CD4-positive, alpha-beta memory T cell (primary cell): ENCODE results near the gene NPTX1. TPM values are rescaled to one million over a fixed set of nuclear protein-coding genes. Genes with fewer than 3 reads are reported as not detected.
A peak's percentile ranks its signal among the peaks of the same experiment; 100 is the strongest.

Experiments used
- CTCF ChIA-PET: fragments of 350-600 bp; sonication (Branson Sonifier 250); formaldehyde crosslinking; loops from one replicate; lab custom pipeline; 2021; ENCODE audit warnings: inconsistent platforms; ENCODE audit not compliant: partially characterized antibody; lab: Charles Lee
- POLR2A ChIA-PET: fragments of 350-600 bp; sonication (Branson Sonifier 250); formaldehyde crosslinking; loops from one replicate; lab custom pipeline; 2021; ENCODE audit not compliant: partially characterized antibody; lab: Charles Lee
- DNase-seq, 5 donors: peaks; one replicate each; pipeline versions ENCODE4 v3.0.0 to v3.0.0-alpha.2; 2020 to 2022; ENCODE audit warnings: mixed read lengths in 1 of 5
- H3K27ac ChIP-seq: one replicate; pipeline ENCODE4 v1.7.0; 2013; ENCODE audit warnings: low read depth, low read length
- H3K27me3 ChIP-seq: 2 replicates; pipeline ENCODE4 v1.7.0; 2013; ENCODE audit warnings: mild to moderate bottlenecking, low read length, moderate library complexity; ENCODE audit not compliant: insufficient read depth
- H3K36me3 ChIP-seq: 2 replicates; pipeline ENCODE4 v1.7.0; 2013; ENCODE audit warnings: mild to moderate bottlenecking, low read length, moderate library complexity; ENCODE audit not compliant: insufficient read depth
- H3K4me1 ChIP-seq: 2 replicates; pipeline ENCODE4 v1.7.0; 2013; ENCODE audit warnings: mild to moderate bottlenecking, low read length, moderate library complexity; ENCODE audit not compliant: insufficient read depth
- H3K4me3 ChIP-seq, 2 donors: one replicate each; pipeline ENCODE4 v1.7.0; 2013; ENCODE audit warnings: low read length in 2 of 2, mild to moderate bottlenecking in 1 of 2
- H3K9me3 ChIP-seq, 2 donors: one replicate each; pipeline ENCODE4 v1.7.0; 2013; ENCODE audit warnings: low read length in 2 of 2, control low read depth in 1 of 2; ENCODE audit not compliant: control insufficient read depth in 1 of 2
- H3K27ac Mint-ChIP-seq, 7 donors: one replicate each; pipeline ENCODE4 v1.8.0; 2020 to 2021; ENCODE audit warnings: mixed read lengths in 7 of 7, mild to moderate bottlenecking in 6 of 7, inconsistent platforms in 3 of 7, moderate library complexity in 3 of 7
- H3K27me3 Mint-ChIP-seq, 2 donors: one replicate each; pipeline ENCODE4 v1.8.0; 2020 to 2021; ENCODE audit warnings: mixed read lengths in 2 of 2
- H3K36me3 Mint-ChIP-seq, 2 donors: one replicate each; pipeline ENCODE4 v1.8.0; 2020 to 2021; ENCODE audit warnings: mixed read lengths in 2 of 2, inconsistent platforms in 1 of 2, mild to moderate bottlenecking in 1 of 2
- H3K4me1 Mint-ChIP-seq, 4 donors: one replicate each; pipeline ENCODE4 v1.8.0; 2020 to 2021; ENCODE audit warnings: mixed read lengths in 4 of 4, mild to moderate bottlenecking in 1 of 4
- H3K4me3 Mint-ChIP-seq, 8 donors: one replicate each; pipeline ENCODE4 v1.8.0; 2020 to 2021; ENCODE audit warnings: mixed read lengths in 8 of 8, mild to moderate bottlenecking in 7 of 8, moderate library complexity in 6 of 8, inconsistent platforms in 3 of 8
- H3K9me3 Mint-ChIP-seq, 8 donors: one replicate each; pipeline ENCODE4 v1.8.0; 2020 to 2021; ENCODE audit warnings: mixed read lengths in 8 of 8, mild to moderate bottlenecking in 5 of 8, inconsistent platforms in 3 of 8, moderate library complexity in 1 of 8
- intact Hi-C: fragments of 100-400 bp; cut with micrococcal nuclease; formaldehyde crosslinking; loops from one replicate; pipeline ENCODE4 v1.15.1; 2023
- polyA plus RNA-seq, 2 donors: library from polyadenylated mRNA; unstranded; fragments of 300-500 nt; fragmentation: Illumina TruSeq; gene quantifications; one replicate each; pipeline ENCODE4 v1.2.3, GENCODE V29; 2021
- total RNA-seq, 2 experiments: library from RNA; stranded (reverse); gene quantifications; one replicate each; pipeline ENCODE4 v1.2.3, GENCODE V29; 2021

The NPTX1 gene
- total and polyA plus RNA-seq, 4 experiments from 2014 or later: 0.38 TPM; not detected in 3

- no peaks in the 10 kb centered on the region for H3K27me3 ChIP-seq
- H3K27ac ChIP-seq: no peak overlapping the region
- no peak for DNase-seq
- Mint-ChIP-seq H3K27ac (no peak overlapping the region), H3K4me1 (peaks cover 4 to 13% (median 9%) of the 10 kb centered on the region in 4 donors), H3K9me3 (peaks cover 0 to 2% (median 0%) of the 10 kb centered on the region in 8 donors), H3K4me3 (no peak overlapping the region), H3K36me3 (no peaks in the 10 kb centered on the region), H3K27me3 (no peaks in the 10 kb centered on the region)
- ChIA-PET POLR2A (interaction anchor here (1.1 to 1.8 kb wide), 2 partner anchors 26 to 471 kb away, joined by 3 to 8 read pairs; no protein-coding TSS in a partner anchor), CTCF (interaction anchor here (1.4 to 3.5 kb wide), 8 partner anchors 26 to 674 kb away, joined by 3 to 23 read pairs (median 14); no protein-coding TSS in a partner anchor)
- H3K4me1 ChIP-seq: peaks cover 13% of the 10 kb centered on the region
- no peaks in the 10 kb centered on the region for H3K36me3 ChIP-seq
- no peaks in the 10 kb centered on the region for H3K9me3 ChIP-seq
- no peak overlapping the region for H3K4me3 ChIP-seq
- intact Hi-C loops: no loop called here
These were observed 48.0 kb downstream of the NPTX1 start for GRCh38 chr17:80428363-80428762.

- Mint-ChIP-seq H3K36me3 (no peaks in the 10 kb centered on the region), H3K27me3 (no peaks in the 10 kb centered on the region), H3K4me3 (no peak overlapping the region), H3K9me3 (peaks cover 0 to 2% (median 0%) of the 10 kb centered on the region in 8 donors), H3K27ac (peak overlapping the region in 1 of 7 donors; percentile 25), H3K4me1 (peaks cover 4 to 13% (median 9%) of the 10 kb centered on the region in 4 donors)
- Histone ChIP-seq H3K9me3 (no peaks in the 10 kb centered on the region), H3K4me1 (peaks cover 13% of the 10 kb centered on the region), H3K27me3 (no peaks in the 10 kb centered on the region), H3K4me3 (no peak overlapping the region), H3K36me3 (no peaks in the 10 kb centered on the region), H3K27ac (no peak overlapping the region)
- no peak for DNase-seq
- CTCF ChIA-PET: interaction anchor here (0.6 to 3.5 kb wide), 25 partner anchors 8 to 675 kb away, joined by 3 to 23 read pairs (median 4); partner anchors contain the start of gene CHMP6
- intact Hi-C loops: loop anchor here (1.0 kb wide), 4 partner anchors 148 to 554 kb away; no protein-coding TSS in a partner anchor
- POLR2A ChIA-PET: interaction anchor here (0.8 to 1.8 kb wide), 6 partner anchors 13 to 553 kb away, joined by 3 to 8 read pairs (median 4); no protein-coding TSS in a partner anchor
These were observed 48.8 kb downstream of the NPTX1 start for GRCh38 chr17:80427366-80428282.

GRCh38 chr17:80426671-80427326, 49.6 kb downstream of the NPTX1 start:
- Histone ChIP-seq H3K4me1 (peaks cover 13% of the 10 kb centered on the region), H3K4me3 (no peak overlapping the region), H3K27me3 (no peaks in the 10 kb centered on the region), H3K36me3 (no peaks in the 10 kb centered on the region), H3K27ac (no peak overlapping the region), H3K9me3 (no peaks in the 10 kb centered on the region)
- Mint-ChIP-seq H3K9me3 (peaks cover 0 to 2% (median 0%) of the 10 kb centered on the region in 8 donors), H3K4me1 (peaks cover 4 to 13% (median 9%) of the 10 kb centered on the region in 4 donors), H3K27me3 (no peaks in the 10 kb centered on the region), H3K27ac (peak overlapping the region in 4 of 7 donors; percentile 47 to 80 (median 68)), H3K36me3 (no peaks in the 10 kb centered on the region), H3K4me3 (no peak overlapping the region)
- ChIA-PET POLR2A (interaction anchor here (0.8 to 1.8 kb wide), 5 partner anchors 13 to 554 kb away, joined by 3 to 8 read pairs (median 4); no protein-coding TSS in a partner anchor), CTCF (interaction anchor here (0.6 to 3.5 kb wide), 26 partner anchors 9 to 718 kb away, joined by 3 to 23 read pairs (median 4); partner anchors contain the start of gene CHMP6)
- peak; percentile 83 to 87 (median 86) for DNase-seq
- intact Hi-C loops: loop anchor here (1.0 kb wide), 4 partner anchors 149 to 555 kb away; no protein-coding TSS in a partner anchor

- intact Hi-C loops: no loop called here
- H3K4me1 Mint-ChIP-seq: peaks cover 4 to 13% (median 9%) of the 10 kb centered on the region in 4 donors
- Histone ChIP-seq H3K27me3 (no peaks in the 10 kb centered on the region), H3K27ac (no peak overlapping the region), H3K36me3 (no peaks in the 10 kb centered on the region), H3K4me3 (no peak overlapping the region), H3K4me1 (peaks cover 13% of the 10 kb centered on the region), H3K9me3 (no peaks in the 10 kb centered on the region)
- no peak overlapping the region for H3K4me3 Mint-ChIP-seq
- H3K9me3 Mint-ChIP-seq: peaks cover 0 to 2% (median 0%) of the 10 kb centered on the region in 8 donors
- ChIA-PET POLR2A (no interaction called here), CTCF (interaction anchor here (0.7 to 3.5 kb wide), 5 partner anchors 150 to 676 kb away, joined by 3 to 23 read pairs (median 15); no protein-coding TSS in a partner anchor)
- DNase-seq: no peak
- no peaks in the 10 kb centered on the region for H3K27me3 Mint-ChIP-seq
- H3K36me3 Mint-ChIP-seq: no peaks in the 10 kb centered on the region
- peak overlapping the region in 2 of 7 donors; percentile 41 to 80 for H3K27ac Mint-ChIP-seq
These were observed 50.5 kb downstream of the NPTX1 start for GRCh38 chr17:80425835-80426426.

- Histone ChIP-seq H3K4me1 (peaks cover 13% of the 10 kb centered on the region), H3K4me3 (no peak overlapping the region), H3K9me3 (no peaks in the 10 kb centered on the region), H3K27ac (no peak overlapping the region), H3K36me3 (no peaks in the 10 kb centered on the region), H3K27me3 (no peaks in the 10 kb centered on the region)
- DNase-seq: no peak
- no peak overlapping the region for H3K4me3 Mint-ChIP-seq
- intact Hi-C loops: no loop called here
- peaks cover 0 to 2% (median 0%) of the 10 kb centered on the region in 8 donors for H3K9me3 Mint-ChIP-seq
- no peaks in the 10 kb centered on the region for H3K36me3 Mint-ChIP-seq
- H3K27me3 Mint-ChIP-seq: no peaks in the 10 kb centered on the region
- POLR2A ChIA-PET: no interaction called here
- H3K4me1 Mint-ChIP-seq: peaks cover 4 to 13% (median 9%) of the 10 kb centered on the region in 4 donors
- CTCF ChIA-PET: interaction anchor here (0.9 to 3.5 kb wide), 4 partner anchors 11 to 677 kb away, joined by 3 to 20 read pairs (median 9); partner anchors contain the start of gene ENDOV
- H3K27ac Mint-ChIP-seq: peak overlapping the region in 1 of 7 donors; percentile 41
These were observed 51.3 kb downstream of the NPTX1 start for GRCh38 chr17:80424878-80425765.

GRCh38 chr17:80424261-80424660, 52.1 kb downstream of the NPTX1 start:
- H3K27ac Mint-ChIP-seq: no peak overlapping the region
- intact Hi-C loops: no loop called here
- CTCF ChIA-PET: interaction anchor here (0.9 to 1.2 kb wide), 4 partner anchors 10 to 476 kb away, joined by 3 read pairs; partner anchors contain the start of gene ENDOV

More at GRCh38 chr17:80424261-80424660, 52.1 kb downstream of the NPTX1 start:
- peaks cover 4 to 19% (median 9%) of the 10 kb centered on the region in 4 donors for H3K4me1 Mint-ChIP-seq
- peaks cover 0 to 2% (median 0%) of the 10 kb centered on the region in 8 donors for H3K9me3 Mint-ChIP-seq
- Histone ChIP-seq H3K4me3 (no peak overlapping the region), H3K4me1 (peaks cover 13% of the 10 kb centered on the region), H3K27ac (no peak overlapping the region), H3K9me3 (no peaks in the 10 kb centered on the region), H3K36me3 (no peaks in the 10 kb centered on the region), H3K27me3 (no peaks in the 10 kb centered on the region)
- no peak overlapping the region for H3K4me3 Mint-ChIP-seq
- no peak for DNase-seq
- POLR2A ChIA-PET: no interaction called here
- H3K36me3 Mint-ChIP-seq: peaks cover 0 to 6% of the 10 kb centered on the region in 2 donors
- no peaks in the 10 kb centered on the region for H3K27me3 Mint-ChIP-seq
